SK-N-DZ (cell line): ENCODE data around the gene POLR2J.

Experiments used
- DNase-seq: peaks from one replicate; pipeline ENCODE4 v3.0.0-alpha.2; 2015; ENCODE audit warnings: low spot score

POLR2J gene

GRCh38 chr7:102439963-102440795 lies 38.5 kb downstream of the POLR2J start:
- DNase-seq = no peak

GRCh38 chr7:102436118-102436517 lies 42.6 kb downstream of the POLR2J start:
- DNase-seq = no peak

- DNase-seq = no peak
Measured at GRCh38 chr7:102434039-102434486, 44.7 kb downstream of the POLR2J start.

- DNase-seq = peak; percentile 56
Measured at GRCh38 chr7:102433219-102434038, 45.3 kb downstream of the POLR2J start, which contains the start of gene ORAI2. Gene ORAI2, plus strand, starts transcription at chr7:102433575. Its CDS starts 5,382 bp downstream, at chr7:102438957.

- no peak for DNase-seq
Measured at GRCh38 chr7:102432442-102433218, 46.1 kb downstream of the POLR2J start.

- no peak for DNase-seq
Measured at GRCh38 chr7:102431617-102432298, 47.0 kb downstream of the POLR2J start.

- no peak for DNase-seq
Measured at GRCh38 chr7:102429141-102429899, 49.4 kb downstream of the POLR2J start.

GRCh38 chr7:102427019-102427405 lies 51.7 kb downstream of the POLR2J start:
- DNase-seq = no peak

GRCh38 chr7:102426268-102427018 lies 52.3 kb downstream of the POLR2J start:
- no peak for DNase-seq

- no peak for DNase-seq
Measured at GRCh38 chr7:102425639-102426267, 53.0 kb downstream of the POLR2J start.

- no peak for DNase-seq
Measured at GRCh38 chr7:102424787-102425218, 53.9 kb downstream of the POLR2J start.

GRCh38 chr7:102424129-102424551 lies 54.6 kb downstream of the POLR2J start:
- DNase-seq = no peak
